ENCODE results near the gene TFF3.
"Not testable (repeated sequence)": the region's sequence is repeated elsewhere in the genome, so short reads cannot be mapped to it uniquely, and the experiment has no call there.

TFF3 gene

DNA sequence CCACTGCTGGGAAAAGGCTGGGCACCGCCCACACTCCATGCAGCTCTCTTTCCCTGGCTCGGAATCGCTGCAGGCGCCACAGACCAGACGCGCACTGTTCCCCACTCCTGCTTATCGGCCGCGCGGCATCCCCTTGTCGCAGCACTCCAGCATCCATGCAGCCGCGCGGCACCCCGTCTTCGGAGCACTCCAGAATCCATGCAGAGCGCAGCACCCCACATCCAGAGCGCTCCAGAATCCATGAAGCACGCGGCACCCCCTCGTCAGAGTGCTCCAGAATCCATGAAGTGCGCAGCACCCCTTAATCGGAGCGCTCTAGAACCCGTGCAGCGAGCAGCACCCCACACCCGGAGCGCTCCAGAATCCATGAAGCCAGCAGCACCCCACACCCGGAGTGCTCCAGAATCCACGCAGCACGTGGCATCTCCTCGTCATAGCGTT, 9.5 kb downstream of the TFF3 start:
- no peak for DNase-seq

- no peak for DNase-seq
These were observed 10.4 kb downstream of the TFF3 start for GRCh38 chr21:42304556-42305454.

GRCh38 chr21:42303443-42303842, 11.8 kb downstream of the TFF3 start:
- no peak for DNase-seq

- no peak for DNase-seq
These were observed 12.4 kb downstream of the TFF3 start for GRCh38 chr21:42302794-42303193.

DNA sequence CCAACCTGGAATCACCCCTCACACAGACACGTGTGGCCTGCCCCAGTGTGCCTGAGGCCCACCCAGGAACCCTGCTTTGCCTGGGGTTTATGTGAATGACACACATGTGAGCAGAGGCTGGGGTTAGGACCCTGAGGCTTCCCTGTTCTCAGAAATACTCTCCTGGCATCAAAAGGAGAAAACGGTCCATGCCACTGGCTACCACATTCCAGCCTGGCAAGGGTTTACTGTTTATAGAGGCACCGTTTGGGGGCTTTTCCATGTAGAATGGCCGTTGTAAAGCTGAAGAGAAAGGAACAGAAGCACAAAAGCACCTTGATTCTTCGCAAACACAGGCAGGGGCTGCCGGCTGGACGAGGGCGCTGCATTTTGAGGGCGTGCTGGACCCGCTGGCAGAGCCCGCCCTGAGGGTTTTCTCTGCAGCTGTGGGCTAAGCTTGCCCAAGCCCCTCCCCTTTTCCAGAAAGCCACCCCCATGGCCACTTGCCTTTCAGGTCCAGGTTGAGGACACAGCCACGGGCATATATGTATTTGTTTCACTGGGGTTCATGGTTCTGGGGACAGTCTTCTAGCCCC, 13.0 kb downstream of the TFF3 start:
- peak in 1 of 51 donors; percentile 18 for DNase-seq

GRCh38 chr21:42301371-42302075, 13.7 kb downstream of the TFF3 start:
- DNase-seq = no peak

DNA sequence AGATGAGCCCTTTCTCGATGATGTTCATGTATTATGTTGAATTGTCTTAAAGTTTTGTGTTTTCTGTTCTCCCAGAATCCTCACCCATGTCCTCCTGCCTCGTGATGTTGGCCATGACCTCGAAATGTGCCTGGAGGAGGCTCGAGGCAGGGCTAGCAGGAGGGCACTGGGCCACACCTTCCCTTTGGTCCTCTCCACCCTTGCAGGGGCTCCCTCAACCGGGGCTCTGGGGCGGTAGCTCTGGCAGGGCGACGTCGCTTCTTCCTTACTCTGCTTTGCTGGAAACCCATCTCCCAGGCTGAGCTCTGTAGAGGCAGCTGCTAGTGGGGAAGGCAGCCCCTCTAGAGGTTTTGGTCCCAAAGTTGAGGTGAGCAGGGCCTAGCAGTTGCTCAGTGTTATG, 14.3 kb downstream of the TFF3 start:
- no peak for DNase-seq

DNA sequence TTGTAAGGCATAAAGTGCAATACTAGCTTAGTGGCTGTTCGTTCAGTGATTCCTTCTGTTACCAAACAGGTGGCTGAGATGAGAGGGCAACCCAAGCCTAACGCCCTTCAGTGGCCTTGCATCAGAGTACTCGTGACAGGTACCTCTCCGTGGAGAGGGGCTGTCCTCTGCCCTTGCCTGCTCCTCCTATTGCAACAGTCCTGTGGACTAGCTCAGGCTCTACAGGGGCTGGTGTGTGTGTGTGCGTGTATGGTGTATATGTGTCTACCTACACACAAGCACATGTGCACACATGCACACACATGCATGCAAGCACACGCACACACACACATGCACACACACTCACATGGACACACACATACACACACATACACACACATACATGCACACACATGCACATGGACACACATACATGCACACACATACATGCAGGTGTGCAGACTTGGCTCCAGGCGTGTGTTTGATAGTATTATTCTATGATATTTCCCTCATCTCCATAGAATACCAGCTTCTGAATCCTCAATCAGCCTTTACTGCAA, 15.1 kb downstream of the TFF3 start:
- DNase-seq = no peak

DNA sequence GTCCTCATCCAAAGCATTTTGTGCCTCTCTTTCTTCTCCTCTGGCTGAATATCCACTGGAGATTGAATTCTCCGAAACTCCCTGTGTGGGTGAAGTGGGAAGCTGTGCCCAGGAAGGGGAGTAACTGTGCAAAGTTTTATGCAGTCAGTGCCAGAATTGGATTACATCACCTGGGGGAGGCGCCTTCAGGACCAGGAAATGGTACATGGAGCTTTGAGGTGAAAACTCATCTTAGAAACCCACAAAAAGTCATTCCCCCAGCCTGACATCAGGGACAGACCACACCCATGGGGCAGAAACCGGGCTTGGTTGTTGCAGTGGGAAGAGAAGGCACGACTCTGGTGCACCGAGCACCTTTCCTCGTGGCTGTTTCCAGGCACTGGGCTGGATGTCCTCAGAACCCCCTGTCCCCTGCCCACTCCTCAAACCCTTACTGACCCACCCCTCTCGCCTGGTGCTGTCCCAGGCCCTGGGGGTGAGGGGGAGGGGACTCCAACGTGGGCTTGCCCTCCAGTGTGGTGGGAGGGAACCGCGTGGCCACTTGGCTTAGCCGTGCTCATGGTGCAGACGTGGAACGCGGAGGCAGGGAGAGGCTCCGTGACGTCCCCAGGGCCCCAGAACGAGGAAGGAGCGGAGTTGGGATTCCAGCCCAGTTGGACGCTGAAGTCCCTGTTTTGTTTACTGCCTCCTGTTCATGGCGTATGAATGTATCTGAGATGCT, 15.7 kb downstream of the TFF3 start:
- DNase-seq = peak in 1 of 51 donors; percentile 8

GRCh38 chr21:42298657-42299056, 16.6 kb downstream of the TFF3 start:
- DNase-seq = no peak

- DNase-seq = no peak
These were observed 17.0 kb downstream of the TFF3 start for GRCh38 chr21:42298237-42298636.

DNA sequence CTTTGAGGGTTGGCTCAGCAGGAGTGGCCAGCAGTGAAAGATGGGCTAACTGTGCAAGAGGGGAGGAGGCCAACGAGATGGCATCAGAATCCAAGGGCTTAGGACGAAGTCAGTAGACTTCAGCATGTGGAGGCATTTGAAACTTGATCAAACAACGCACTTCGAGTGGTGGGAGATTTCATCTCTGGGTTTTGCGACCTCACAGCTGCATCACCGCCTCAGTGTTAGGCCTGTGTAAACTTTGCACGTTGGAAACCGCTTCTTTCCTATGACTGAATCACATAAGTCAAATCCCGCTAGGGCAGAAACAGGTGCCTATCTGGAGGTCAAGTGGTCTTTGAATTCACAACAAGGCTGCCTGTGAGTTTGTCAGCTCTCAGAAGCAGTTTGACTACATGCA, 17.8 kb downstream of the TFF3 start:
- DNase-seq = no peak

GRCh38 chr21:42296501-42296900, 18.7 kb downstream of the TFF3 start:
- no peak for DNase-seq

- DNase-seq = no peak
These were observed 19.4 kb downstream of the TFF3 start for GRCh38 chr21:42295845-42296244.

- DNase-seq = no peak
These were observed 20.8 kb downstream of the TFF3 start for GRCh38 chr21:42294273-42294880.

DNA sequence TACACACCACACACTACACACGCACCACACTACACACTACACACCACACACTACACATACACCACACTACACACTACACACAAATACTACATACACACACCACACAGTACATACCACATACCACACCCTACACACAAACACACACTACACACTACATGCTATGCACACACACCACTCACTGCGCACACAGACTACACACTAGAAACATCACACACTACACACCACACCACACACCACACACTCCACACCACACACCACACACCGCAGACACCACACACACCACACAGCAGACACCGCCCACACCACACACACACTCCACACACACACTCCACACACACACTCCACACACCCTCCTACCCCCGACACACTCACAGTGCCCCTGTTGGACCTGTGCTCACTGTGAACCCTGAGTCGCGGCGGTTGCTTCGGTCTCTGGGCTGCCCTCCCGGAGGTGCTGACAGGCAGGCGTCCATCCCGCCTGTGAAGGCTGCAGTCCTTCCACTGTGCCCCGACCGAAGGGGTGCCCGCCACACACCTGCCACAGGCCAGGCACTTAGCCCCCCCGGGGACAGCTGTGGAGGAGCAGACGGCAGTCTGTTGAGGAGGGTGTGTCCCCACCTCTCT, 21.4 kb downstream of the TFF3 start:
- no peak for DNase-seq

- DNase-seq = not testable (repeated sequence)
These were observed 22.6 kb downstream of the TFF3 start for GRCh38 chr21:42292563-42293142.

GRCh38 chr21:42291751-42292562, 23.3 kb downstream of the TFF3 start:
- DNase-seq = no peak

All from hypothalamus (tissue), 51 donors.